ENCODE data around the gene PIGL.

Gene PIGL

DNA sequence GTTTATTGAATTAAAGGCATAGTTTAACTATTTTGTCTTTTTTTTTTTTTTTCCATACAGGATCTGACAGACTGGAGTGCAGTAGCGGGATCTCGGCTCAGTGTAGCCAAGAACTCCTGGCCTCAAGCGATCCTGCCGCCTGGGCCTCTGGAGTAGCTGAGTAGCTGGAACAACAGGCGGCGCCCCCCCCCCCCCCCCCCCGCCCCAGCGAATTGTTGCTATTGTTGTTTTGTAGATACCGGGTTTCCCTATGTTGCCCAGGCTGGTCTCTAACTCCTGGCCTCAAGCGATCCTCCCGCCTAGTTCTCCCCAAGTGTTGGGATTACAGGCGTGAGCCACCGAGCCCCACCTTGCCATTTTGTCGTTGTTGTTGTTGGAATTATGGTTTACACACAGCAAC, 137.6 kb downstream of the PIGL start:
- TF ChIP-seq, protein P1, sequence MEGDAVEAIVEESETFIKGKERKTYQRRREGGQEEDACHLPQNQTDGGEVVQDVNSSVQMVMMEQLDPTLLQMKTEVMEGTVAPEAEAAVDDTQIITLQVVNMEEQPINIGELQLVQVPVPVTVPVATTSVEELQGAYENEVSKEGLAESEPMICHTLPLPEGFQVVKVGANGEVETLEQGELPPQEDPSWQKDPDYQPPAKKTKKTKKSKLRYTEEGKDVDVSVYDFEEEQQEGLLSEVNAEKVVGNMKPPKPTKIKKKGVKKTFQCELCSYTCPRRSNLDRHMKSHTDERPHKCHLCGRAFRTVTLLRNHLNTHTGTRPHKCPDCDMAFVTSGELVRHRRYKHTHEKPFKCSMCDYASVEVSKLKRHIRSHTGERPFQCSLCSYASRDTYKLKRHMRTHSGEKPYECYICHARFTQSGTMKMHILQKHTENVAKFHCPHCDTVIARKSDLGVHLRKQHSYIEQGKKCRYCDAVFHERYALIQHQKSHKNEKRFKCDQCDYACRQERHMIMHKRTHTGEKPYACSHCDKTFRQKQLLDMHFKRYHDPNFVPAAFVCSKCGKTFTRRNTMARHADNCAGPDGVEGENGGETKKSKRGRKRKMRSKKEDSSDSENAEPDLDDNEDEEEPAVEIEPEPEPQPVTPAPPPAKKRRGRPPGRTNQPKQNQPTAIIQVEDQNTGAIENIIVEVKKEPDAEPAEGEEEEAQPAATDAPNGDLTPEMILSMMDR (IDR thresholded peaks at IDR 0.05; ENCODE audit: control extremely low read depth, extremely low read depth, low read depth, missing control alignments): no peak
- POLR2A ChIA-PET: no interaction called here
- CTCF ChIA-PET: interaction anchor here (0.9 to 3.2 kb wide), 4 partner anchors 9 to 167 kb away, joined by 3 to 20 read pairs (median 10); no protein-coding TSS in a partner anchor
- no peak for DNase-seq (ENCODE audit: extremely low spot score)

DNA sequence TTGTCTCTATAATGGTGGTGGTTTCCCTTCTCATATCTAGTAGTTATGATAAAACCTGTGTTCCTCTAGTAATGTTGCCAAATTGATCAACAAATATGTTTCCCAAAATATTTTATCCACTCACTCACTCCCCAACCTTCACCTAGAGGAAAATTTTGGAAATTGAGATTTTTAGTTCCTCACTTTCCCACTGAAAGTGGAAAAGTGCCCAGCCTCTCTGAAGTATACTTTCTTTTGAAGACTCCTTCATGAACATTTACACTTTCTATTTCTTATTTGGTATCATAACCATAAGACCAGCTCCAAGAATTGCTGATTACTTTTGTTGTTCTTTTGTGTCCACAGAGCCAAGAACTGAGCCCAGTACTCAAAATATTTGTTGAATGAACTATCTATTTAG, 141.4 kb downstream of the PIGL start:
- POLR2A ChIA-PET: no interaction called here
- no peak for DNase-seq (ENCODE audit: extremely low spot score)
- CTCF ChIA-PET: interaction anchor here (1.4 to 1.7 kb wide), 2 partner anchors 15 to 57 kb away, joined by 3 to 5 read pairs; partner anchors contain the start of gene TRPV2
- TF ChIP-seq, protein P1 (IDR thresholded peaks at IDR 0.05; ENCODE audit: control extremely low read depth, extremely low read depth, low read depth, missing control alignments): no peak

GRCh38 chr17:16361874-16362273, 144.9 kb downstream of the PIGL start:
- ChIA-PET CTCF (interaction anchor here (2.9 to 5.7 kb wide), 5 partner anchors 13 to 228 kb away, joined by 11 to 112 read pairs (median 22); partner anchors contain the start of gene CENPV), POLR2A (no interaction called here)
- no peak for DNase-seq (ENCODE audit: extremely low spot score)
- TF ChIP-seq, protein P1 (IDR thresholded peaks at IDR 0.05; ENCODE audit: control extremely low read depth, extremely low read depth, low read depth, missing control alignments): no peak

- TF ChIP-seq, protein P1 (IDR thresholded peaks at IDR 0.05; ENCODE audit: control extremely low read depth, extremely low read depth, low read depth, missing control alignments): peak; percentile 92
- CTCF ChIA-PET: interaction anchor here (0.6 to 5.7 kb wide), 63 partner anchors 9 to 397 kb away, joined by 3 to 112 read pairs (median 5); partner anchors contain the start of genes CENPV, TRPV2 and UBB
- POLR2A ChIA-PET: interaction anchor here (0.6 to 2.6 kb wide), 6 partner anchors 11 to 75 kb away, joined by 3 to 10 read pairs (median 5); partner anchors contain the start of genes CENPV, TRPV2 and UBB
- DNase-seq (ENCODE audit: extremely low spot score): peak; percentile 77
Observed at GRCh38 chr17:16363749-16364536, 146.9 kb downstream of the PIGL start.

- TF ChIP-seq, protein P1 (IDR thresholded peaks at IDR 0.05; ENCODE audit: control extremely low read depth, extremely low read depth, low read depth, missing control alignments): no peak
- DNase-seq (ENCODE audit: extremely low spot score): no peak
- ChIA-PET POLR2A (interaction anchor here (1.8 to 2.6 kb wide), 2 partner anchors 12 to 16 kb away, joined by 5 to 10 read pairs; partner anchors contain the start of genes CENPV and UBB), CTCF (interaction anchor here (0.7 to 5.7 kb wide), 35 partner anchors 9 to 398 kb away, joined by 3 to 112 read pairs (median 8); partner anchors contain the start of genes CENPV, TRPV2 and UBB)
Observed at GRCh38 chr17:16364625-16365024, 147.6 kb downstream of the PIGL start.

DNA sequence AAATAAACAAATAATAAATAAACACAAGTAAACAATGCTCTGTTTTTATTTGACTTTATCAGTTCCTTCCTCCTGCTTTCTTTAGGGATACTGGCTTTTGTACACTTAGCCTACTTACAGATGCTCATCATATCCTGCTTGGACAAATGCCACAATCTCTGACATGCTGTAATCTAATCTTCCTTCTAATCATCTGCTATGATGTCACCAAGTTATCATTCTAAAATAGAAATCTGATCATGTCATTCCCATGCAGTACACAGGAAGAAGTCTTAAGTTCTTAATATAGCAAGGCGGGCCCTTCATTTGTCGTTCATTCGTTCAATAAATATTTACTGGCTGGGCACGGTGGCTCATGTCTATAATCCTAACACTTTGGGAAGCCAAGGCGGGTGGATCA, 154.7 kb downstream of the PIGL start:
- POLR2A ChIA-PET: interaction anchor here (0.6 kb wide), 1 partner anchor 9 kb away, joined by 3 read pairs; the partner anchor contains the start of gene UBB
- TF ChIP-seq, protein P1 (IDR thresholded peaks at IDR 0.05; ENCODE audit: control extremely low read depth, extremely low read depth, low read depth, missing control alignments): no peak
- no peak for DNase-seq (ENCODE audit: extremely low spot score)
- CTCF ChIA-PET: interaction anchor here (0.7 to 3.6 kb wide), 3 partner anchors 8 to 150 kb away, joined by 3 to 38 read pairs (median 4); no protein-coding TSS in a partner anchor
